PC-3 (cell line): Measurements from ENCODE around the gene GFAP.

Experiments
- CTCF ChIP-seq: fragments of 300-600 bp; sonication (generic); conservative IDR thresholded peaks from 2 replicates; pipeline ENCODE4 v1.5.1; 2017; ENCODE audit warnings: antibody characterized with exemption, low read depth, mild to moderate bottlenecking, low read length
- EZH2 ChIP-seq: fragments of 300-600 bp; sonication (generic); IDR thresholded peaks from one replicate; pipeline ENCODE4 v1.6.1; 2017; ENCODE audit warnings: antibody characterized with exemption, mild to moderate bottlenecking, low read length; ENCODE audit not compliant: unreplicated experiment
- EZH2phosphoT487 ChIP-seq: fragments of 300-600 bp; sonication (generic); IDR thresholded peaks from 2 replicates; pipeline ENCODE4 v1.6.1; 2018; ENCODE audit warnings: mild to moderate bottlenecking, antibody characterized with exemption, low read length, borderline replicate concordance

- TF ChIP-seq CTCF (no peak), EZH2 (no peak), EZH2phosphoT487 (no peak)
Observed at GRCh38 chr17:44879376-44879775, 35.9 kb downstream of the GFAP start.
